Left ventricle myocardium inferior (tissue), 1 donor: Measurements from ENCODE around the gene RCAN2. TPM values are rescaled to one million over a fixed set of nuclear protein-coding genes. Genes with fewer than 3 reads are reported as not detected.

Experiments
- DNase-seq: peaks from one replicate; pipeline ENCODE4 v3.0.0-alpha.2; 2020
- H3K27ac ChIP-seq: fragments of 200-600 bp; replicated peaks from 2 replicates; pipeline ENCODE4 v1.8.0; 2021
- H3K27me3 ChIP-seq: fragments of 200-600 bp; 2 replicates; pipeline ENCODE4 v1.8.0; 2021; ENCODE audit warnings: low read depth
- H3K36me3 ChIP-seq: fragments of 200-600 bp; 2 replicates; pipeline ENCODE4 v1.8.0; 2021
- H3K4me1 ChIP-seq: fragments of 200-600 bp; 2 replicates; pipeline ENCODE4 v1.8.0; 2021
- H3K4me3 ChIP-seq: fragments of 200-600 bp; 2 replicates; pipeline ENCODE4 v1.8.0; 2021; ENCODE audit warnings: mild to moderate bottlenecking, moderate library complexity
- H3K9me3 ChIP-seq: fragments of 200-600 bp; replicated peaks from 2 replicates; pipeline ENCODE4 v1.8.0; 2021
- intact Hi-C: fragments of 100-400 bp; cut with micrococcal nuclease; formaldehyde crosslinking; loops from one replicate; pipeline ENCODE4 v1.11.0; 2022
- total RNA-seq: library from RNA; stranded (reverse); fragmentation: NEBNext Ultra II Directional; extraction: Animal tissue kit (Norgen Biotek cat#: 25700); gene quantifications from one replicate; pipeline ENCODE4 v1.2.1, GENCODE V29; 2021
- TF ChIP-seq, protein P1 (sequence below): fragments of 200-600 bp; IDR thresholded peaks from 2 replicates; pipeline ENCODE4 v1.8.0; 2021; ENCODE audit warnings: antibody characterized with exemption, mild to moderate bottlenecking, borderline replicate concordance
- donor health status: DM: no; HTN: yes; CAD: no; lungs with severe emphysema.

Gene RCAN2
- total RNA-seq, 1 donor from 2014 or later, result 312 TPM

GRCh38 chr6:46299253-46299652 is 192.0 kb downstream of the RCAN2 start:
- H3K36me3 ChIP-seq, result no peaks in the 10 kb centered on the region
- H3K4me1 ChIP-seq, result peaks cover 50% of the 10 kb centered on the region
- intact Hi-C loops, result no loop called here
- no peak overlapping the region for H3K4me3 ChIP-seq
- H3K27me3 ChIP-seq, result no peaks in the 10 kb centered on the region
- H3K9me3 ChIP-seq, result peaks cover 5% of the 10 kb centered on the region
- H3K27ac ChIP-seq, result no peak overlapping the region
- TF ChIP-seq, protein P1, sequence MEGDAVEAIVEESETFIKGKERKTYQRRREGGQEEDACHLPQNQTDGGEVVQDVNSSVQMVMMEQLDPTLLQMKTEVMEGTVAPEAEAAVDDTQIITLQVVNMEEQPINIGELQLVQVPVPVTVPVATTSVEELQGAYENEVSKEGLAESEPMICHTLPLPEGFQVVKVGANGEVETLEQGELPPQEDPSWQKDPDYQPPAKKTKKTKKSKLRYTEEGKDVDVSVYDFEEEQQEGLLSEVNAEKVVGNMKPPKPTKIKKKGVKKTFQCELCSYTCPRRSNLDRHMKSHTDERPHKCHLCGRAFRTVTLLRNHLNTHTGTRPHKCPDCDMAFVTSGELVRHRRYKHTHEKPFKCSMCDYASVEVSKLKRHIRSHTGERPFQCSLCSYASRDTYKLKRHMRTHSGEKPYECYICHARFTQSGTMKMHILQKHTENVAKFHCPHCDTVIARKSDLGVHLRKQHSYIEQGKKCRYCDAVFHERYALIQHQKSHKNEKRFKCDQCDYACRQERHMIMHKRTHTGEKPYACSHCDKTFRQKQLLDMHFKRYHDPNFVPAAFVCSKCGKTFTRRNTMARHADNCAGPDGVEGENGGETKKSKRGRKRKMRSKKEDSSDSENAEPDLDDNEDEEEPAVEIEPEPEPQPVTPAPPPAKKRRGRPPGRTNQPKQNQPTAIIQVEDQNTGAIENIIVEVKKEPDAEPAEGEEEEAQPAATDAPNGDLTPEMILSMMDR, result no peak
- DNase-seq, result no peak

DNA sequence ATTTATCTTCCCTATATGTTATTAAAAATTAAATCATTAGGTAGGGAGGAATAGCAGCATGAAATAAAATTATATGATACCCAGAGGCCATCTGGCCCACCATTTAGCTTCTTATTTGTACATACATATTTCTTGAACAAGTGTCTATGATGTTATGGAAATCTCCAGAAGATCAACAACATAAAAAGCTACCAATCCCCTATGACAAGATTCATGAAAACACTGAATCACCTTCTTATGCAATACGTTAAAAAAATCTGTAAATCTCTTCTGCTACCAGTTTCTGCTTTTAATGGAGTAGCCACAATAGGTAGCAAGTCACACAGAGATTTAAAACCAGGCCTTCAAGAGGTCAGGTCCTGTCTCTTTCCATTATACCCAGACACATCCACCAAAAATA is 194.7 kb downstream of the RCAN2 start:
- Histone ChIP-seq H3K4me1 (peaks cover 56% of the 10 kb centered on the region), H3K4me3 (no peak overlapping the region), H3K27me3 (no peaks in the 10 kb centered on the region), H3K36me3 (no peaks in the 10 kb centered on the region), H3K27ac (no peak overlapping the region), H3K9me3 (peaks cover 5% of the 10 kb centered on the region)
- intact Hi-C loops, result no loop called here
- DNase-seq, result no peak
- TF ChIP-seq, protein P1, result no peak

DNA sequence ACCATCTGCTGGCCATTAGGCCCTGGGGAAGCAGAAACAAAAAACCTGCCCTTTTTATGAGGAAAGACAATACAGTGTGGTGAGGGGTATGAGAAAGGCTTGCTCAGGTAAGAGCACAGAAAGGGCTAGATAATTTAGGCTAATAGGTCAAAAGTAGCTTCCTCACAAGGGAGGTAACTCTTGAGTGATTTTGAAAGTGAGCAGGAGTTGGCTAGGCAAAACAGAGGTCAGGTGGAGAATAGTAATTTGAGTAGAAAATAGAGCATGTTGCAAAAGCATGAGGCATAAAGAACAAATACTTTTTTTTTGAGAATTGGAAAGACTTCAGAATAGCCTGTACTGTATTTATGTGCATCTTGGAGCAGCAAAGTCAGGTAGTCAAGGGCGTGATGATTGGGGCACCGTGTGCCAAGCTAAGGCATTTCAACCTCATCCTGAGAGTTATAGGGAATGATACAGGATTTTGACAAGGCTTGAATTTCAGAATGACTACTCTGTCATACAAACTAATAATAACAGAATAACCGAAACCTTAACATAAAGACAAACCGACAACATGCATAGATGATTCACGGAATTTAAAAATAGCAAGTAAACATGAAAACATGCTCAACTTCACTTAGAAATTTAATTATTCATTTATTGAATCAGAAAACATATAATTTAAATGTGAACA is 197.5 kb downstream of the RCAN2 start:
- no peaks in the 10 kb centered on the region for H3K36me3 ChIP-seq
- intact Hi-C loops, result no loop called here
- H3K4me1 ChIP-seq, result peaks cover 84% of the 10 kb centered on the region
- TF ChIP-seq, protein P1, result no peak
- no peak for DNase-seq
- H3K4me3 ChIP-seq, result no peak overlapping the region
- peaks cover 2% of the 10 kb centered on the region for H3K9me3 ChIP-seq
- H3K27me3 ChIP-seq, result no peaks in the 10 kb centered on the region
- H3K27ac ChIP-seq, result no peak overlapping the region

DNA sequence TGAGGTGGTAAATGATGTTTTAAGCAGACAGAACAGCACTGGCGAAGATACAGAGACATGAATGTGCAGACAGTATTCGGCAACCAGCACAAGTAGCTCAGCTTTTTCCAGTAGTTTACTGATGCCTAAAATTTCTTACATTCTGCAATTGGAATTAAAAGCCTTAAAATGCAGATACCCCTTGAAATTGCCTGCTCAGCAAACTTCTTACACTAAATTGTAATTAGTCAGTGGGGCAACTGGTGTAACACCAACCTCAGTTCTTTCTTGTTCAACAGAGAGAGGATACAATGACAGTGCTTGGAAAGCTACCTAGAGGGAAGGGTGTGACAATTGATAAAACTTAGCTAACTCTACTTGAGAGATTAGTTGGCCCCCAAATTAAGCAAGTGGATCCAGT is 199.4 kb downstream of the RCAN2 start:
- Histone ChIP-seq H3K4me3 (no peak overlapping the region), H3K36me3 (no peaks in the 10 kb centered on the region), H3K9me3 (no peaks in the 10 kb centered on the region), H3K4me1 (peaks cover 85% of the 10 kb centered on the region), H3K27me3 (no peaks in the 10 kb centered on the region), H3K27ac (peak overlapping the region; percentile 62)
- intact Hi-C loops, result no loop called here
- no peak for DNase-seq
- TF ChIP-seq, protein P1, result no peak

DNA sequence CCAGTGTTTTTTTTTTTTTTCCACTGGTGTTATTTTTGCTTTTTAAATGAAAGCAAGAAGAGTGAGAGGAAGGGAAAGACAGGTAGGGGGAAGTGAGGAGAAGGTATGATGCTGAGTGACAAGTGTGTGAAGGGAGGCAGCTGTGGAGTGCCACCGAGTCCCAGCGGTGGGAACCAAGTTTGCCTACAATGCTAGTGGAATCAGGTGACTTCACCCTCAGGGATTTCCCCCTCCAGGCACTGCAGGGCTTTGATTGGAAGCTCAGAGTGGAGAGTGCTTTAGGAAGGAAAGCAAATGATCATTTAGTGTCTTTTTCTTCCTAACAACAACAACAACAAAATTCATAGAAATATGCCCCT is 200.0 kb downstream of the RCAN2 start:
- Histone ChIP-seq H3K27me3 (no peaks in the 10 kb centered on the region), H3K27ac (peak overlapping the region; percentile 62), H3K4me3 (no peak overlapping the region), H3K4me1 (peaks cover 81% of the 10 kb centered on the region), H3K36me3 (no peaks in the 10 kb centered on the region), H3K9me3 (no peaks in the 10 kb centered on the region)
- DNase-seq, result no peak
- TF ChIP-seq, protein P1, result no peak
- intact Hi-C loops, result no loop called here
